OCI-LY1 (cell line): ENCODE measurements around the gene MLC1.

Source experiments
- H2AFZ ChIP-seq: fragments of 200-600 bp; sonication (generic), shearing (Covaris generic); 2 replicates; pipeline ENCODE4 v1.6.0; 2014; ENCODE audit warnings: antibody characterized with exemption, mild to moderate bottlenecking, low read length
- H3F3A ChIP-seq: fragments of 200-600 bp; sonication (generic), shearing (Covaris generic); 2 replicates; pipeline ENCODE4 v1.6.0; 2014; ENCODE audit warnings: mild to moderate bottlenecking, antibody characterized with exemption, low read length, moderate library complexity; ENCODE audit not compliant: insufficient read depth
- H3K27ac ChIP-seq: fragments of 200-600 bp; sonication (generic); 2 replicates; pipeline ENCODE4 v1.5.1; 2014; ENCODE audit warnings: low read length, mixed run types, mild to moderate bottlenecking, low read depth; ENCODE audit not compliant: poor library complexity, severe bottlenecking
- H3K27me3 ChIP-seq: fragments of 200-600 bp; sonication (generic); 2 replicates; pipeline ENCODE4 v1.6.0; 2014; ENCODE audit warnings: antibody characterized with exemption, mild to moderate bottlenecking, low read length, moderate library complexity; ENCODE audit not compliant: insufficient read depth
- H3K36me3 ChIP-seq: fragments of 200-600 bp; sonication (generic); 2 replicates; pipeline ENCODE4 v1.6.1; 2014; ENCODE audit warnings: mild to moderate bottlenecking, antibody characterized with exemption, low read length, moderate library complexity, mixed read lengths; ENCODE audit not compliant: insufficient read depth
- H3K4me1 ChIP-seq: fragments of 200-600 bp; sonication (generic); 2 replicates; pipeline ENCODE4 v1.5.1; 2014; ENCODE audit warnings: mild to moderate bottlenecking, low read length, moderate library complexity; ENCODE audit not compliant: insufficient read depth, severe bottlenecking
- H3K4me2 ChIP-seq: fragments of 200-600 bp; sonication (generic), shearing (Covaris generic); 2 replicates; pipeline ENCODE4 v1.6.1; 2014; ENCODE audit warnings: low read length
- H3K4me3 ChIP-seq: fragments of 200-600 bp; sonication (generic); 2 replicates; pipeline ENCODE4 v1.5.1; 2014; ENCODE audit warnings: low read length, low read depth, mild to moderate bottlenecking, mixed read lengths; ENCODE audit not compliant: poor library complexity, severe bottlenecking
- H3K79me2 ChIP-seq: fragments of 200-600 bp; shearing (Covaris generic); 2 replicates; pipeline ENCODE4 v1.6.1; 2016; ENCODE audit warnings: mixed run types, low read length, mixed read lengths; ENCODE audit not compliant: insufficient read depth
- H3K9ac ChIP-seq: fragments of 200-600 bp; sonication (generic), shearing (Covaris generic); 2 replicates; pipeline ENCODE4 v1.6.1; 2014; ENCODE audit warnings: mild to moderate bottlenecking, low read length, mixed read lengths
- H3K9me2 ChIP-seq: fragments of 200-600 bp; sonication (generic), shearing (Covaris generic); 2 replicates; pipeline ENCODE4 v1.6.1; 2014; ENCODE audit warnings: low read depth, mild to moderate bottlenecking, low read length, mixed read lengths
- H3K9me3 ChIP-seq: fragments of 200-600 bp; shearing (Covaris generic); 2 replicates; pipeline ENCODE4 v1.6.1; 2014; ENCODE audit warnings: low read length, mixed read lengths
- H4K20me1 ChIP-seq: fragments of 200-600 bp; sonication (generic), shearing (Covaris generic); 2 replicates; pipeline ENCODE4 v1.6.0; 2016; ENCODE audit warnings: mild to moderate bottlenecking, low read length; ENCODE audit not compliant: insufficient read depth
- EZH2 ChIP-seq: fragments of 200-600 bp; sonication (generic), shearing (Covaris generic); IDR thresholded peaks from 2 replicates; pipeline ENCODE4 v1.8.0; 2017; ENCODE audit warnings: borderline replicate concordance, mixed run types, mild to moderate bottlenecking, antibody characterized with exemption, low read length, moderate library complexity, mixed read lengths
- TF ChIP-seq, protein P1 (sequence below): fragments of 200-600 bp; sonication (generic), shearing (Covaris generic); IDR thresholded peaks from 2 replicates; pipeline ENCODE4 v1.5.1; 2017; ENCODE audit warnings: mild to moderate bottlenecking, antibody characterized with exemption, low read length, moderate library complexity, mixed read lengths

Gene MLC1

DNA sequence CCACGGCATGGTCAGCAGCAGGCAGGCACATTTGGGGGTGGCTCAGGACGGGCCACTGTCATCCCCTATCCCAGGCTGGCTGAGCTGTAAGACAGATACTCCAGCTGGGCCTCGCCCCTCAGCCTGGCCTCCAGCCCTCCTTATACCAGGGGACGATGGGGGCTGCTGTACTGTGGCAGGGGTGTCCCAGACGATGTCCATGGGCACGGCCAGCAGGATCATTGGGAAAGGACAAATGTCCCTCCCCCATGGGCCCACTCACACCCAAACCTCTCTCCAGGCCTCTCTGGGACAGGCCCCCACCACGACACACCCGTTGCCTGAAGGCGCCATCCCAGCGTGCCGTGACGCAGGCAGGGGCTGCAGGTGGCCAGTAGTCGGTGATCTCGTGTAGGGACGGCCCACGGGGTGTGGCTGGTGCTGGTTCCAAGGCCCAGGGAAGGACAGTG lies 71.1 kb downstream of the MLC1 start:
- Histone ChIP-seq H3K9me3 (no peaks in the 10 kb centered on the region), H3K27me3 (peaks cover 4% of the 10 kb centered on the region; the same call in 1 of the 2 replicates), H2AFZ (no peak overlapping the region)

DNA sequence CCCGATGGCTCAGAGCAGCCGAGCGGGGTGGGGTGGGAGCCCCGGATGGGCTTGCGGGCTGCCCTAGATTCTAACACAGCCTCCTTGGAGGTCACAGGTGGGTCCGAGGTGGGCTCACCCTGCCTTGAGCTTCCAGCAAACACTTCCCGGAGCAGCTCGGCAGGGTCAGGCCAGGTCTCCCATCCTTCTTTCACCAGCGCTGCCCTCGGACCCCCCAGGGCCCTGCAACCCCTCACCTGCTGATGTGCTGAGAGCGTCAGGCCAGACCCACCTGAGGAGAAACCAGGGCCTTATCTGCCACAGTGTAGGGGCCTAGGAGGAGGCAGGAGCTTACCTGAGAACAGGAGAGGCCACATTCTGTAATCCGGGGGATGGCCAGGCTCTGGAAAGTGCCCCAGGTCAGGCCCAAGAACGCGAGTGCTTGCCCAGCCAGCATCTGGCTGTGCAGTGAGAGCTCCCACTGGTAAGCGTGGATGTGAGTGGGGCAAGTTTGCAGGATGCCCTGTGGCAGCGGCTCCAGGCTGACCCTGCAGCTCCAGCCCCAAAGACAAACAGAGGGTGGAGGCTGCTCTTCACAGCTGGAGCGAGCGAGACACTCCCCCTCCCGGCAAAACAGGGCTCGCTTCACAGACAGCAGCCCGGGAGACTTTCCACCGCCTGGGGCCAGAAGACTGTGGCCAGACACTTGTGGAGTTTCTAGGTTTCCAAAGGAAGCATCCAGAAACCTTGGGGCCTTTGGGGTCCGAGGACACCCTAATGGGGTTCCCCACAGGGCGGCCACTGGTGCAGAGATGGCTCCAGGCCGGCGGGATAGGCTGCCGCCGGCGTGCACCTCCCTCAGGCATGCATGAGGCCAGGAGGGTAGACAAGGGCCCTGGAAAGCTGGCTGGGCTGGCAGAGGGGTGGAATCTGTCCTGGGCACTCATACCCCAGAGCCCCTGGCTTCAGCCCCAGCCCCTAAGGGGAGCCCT lies 72.7 kb downstream of the MLC1 start, which contains the start of gene IL17REL:
TSS of gene IL17REL (minus strand) at position 555 of the 971 bp plus-strand sequence. CDS start at position 436, 119 bp downstream.
- Histone ChIP-seq H4K20me1 (no peaks in the 10 kb centered on the region), H3K27me3 (no peaks in the 10 kb centered on the region), H3K9me2 (no peaks in the 10 kb centered on the region), H3K4me3 (no peak within 1 kb of the TSS), H3K4me2 (no peak within 1 kb of the TSS), H3K4me1 (no peaks in the 10 kb centered on the region), H3K36me3 (no peaks in the 10 kb centered on the region), H2AFZ (no peak within 1 kb of the TSS), H3K9ac (no peak within 1 kb of the TSS), H3F3A (no peaks in the 10 kb centered on the region), H3K79me2 (no peaks in the 10 kb centered on the region), H3K9me3 (no peaks in the 10 kb centered on the region), H3K27ac (no peak within 1 kb of the TSS)
- TF ChIP-seq EZH2 = no peak
- TF ChIP-seq, protein P1, sequence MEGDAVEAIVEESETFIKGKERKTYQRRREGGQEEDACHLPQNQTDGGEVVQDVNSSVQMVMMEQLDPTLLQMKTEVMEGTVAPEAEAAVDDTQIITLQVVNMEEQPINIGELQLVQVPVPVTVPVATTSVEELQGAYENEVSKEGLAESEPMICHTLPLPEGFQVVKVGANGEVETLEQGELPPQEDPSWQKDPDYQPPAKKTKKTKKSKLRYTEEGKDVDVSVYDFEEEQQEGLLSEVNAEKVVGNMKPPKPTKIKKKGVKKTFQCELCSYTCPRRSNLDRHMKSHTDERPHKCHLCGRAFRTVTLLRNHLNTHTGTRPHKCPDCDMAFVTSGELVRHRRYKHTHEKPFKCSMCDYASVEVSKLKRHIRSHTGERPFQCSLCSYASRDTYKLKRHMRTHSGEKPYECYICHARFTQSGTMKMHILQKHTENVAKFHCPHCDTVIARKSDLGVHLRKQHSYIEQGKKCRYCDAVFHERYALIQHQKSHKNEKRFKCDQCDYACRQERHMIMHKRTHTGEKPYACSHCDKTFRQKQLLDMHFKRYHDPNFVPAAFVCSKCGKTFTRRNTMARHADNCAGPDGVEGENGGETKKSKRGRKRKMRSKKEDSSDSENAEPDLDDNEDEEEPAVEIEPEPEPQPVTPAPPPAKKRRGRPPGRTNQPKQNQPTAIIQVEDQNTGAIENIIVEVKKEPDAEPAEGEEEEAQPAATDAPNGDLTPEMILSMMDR = no peak; the same call in 1 of the 2 replicates

More for the DNA sequence above, 71.1 kb downstream of the MLC1 start:
- H3K4me3 ChIP-seq = no peak overlapping the region
- no peak overlapping the region for H3K4me2 ChIP-seq
- no peak overlapping the region for H3K27ac ChIP-seq
- no peaks in the 10 kb centered on the region for H3F3A ChIP-seq
- H3K9ac ChIP-seq = no peak overlapping the region
- no peaks in the 10 kb centered on the region for H4K20me1 ChIP-seq
- no peaks in the 10 kb centered on the region for H3K79me2 ChIP-seq
- TF ChIP-seq EZH2 = no peak
- TF ChIP-seq, protein P1 = no peak
- H3K4me1 ChIP-seq = no peaks in the 10 kb centered on the region
- no peaks in the 10 kb centered on the region for H3K36me3 ChIP-seq
- no peaks in the 10 kb centered on the region for H3K9me2 ChIP-seq

DNA sequence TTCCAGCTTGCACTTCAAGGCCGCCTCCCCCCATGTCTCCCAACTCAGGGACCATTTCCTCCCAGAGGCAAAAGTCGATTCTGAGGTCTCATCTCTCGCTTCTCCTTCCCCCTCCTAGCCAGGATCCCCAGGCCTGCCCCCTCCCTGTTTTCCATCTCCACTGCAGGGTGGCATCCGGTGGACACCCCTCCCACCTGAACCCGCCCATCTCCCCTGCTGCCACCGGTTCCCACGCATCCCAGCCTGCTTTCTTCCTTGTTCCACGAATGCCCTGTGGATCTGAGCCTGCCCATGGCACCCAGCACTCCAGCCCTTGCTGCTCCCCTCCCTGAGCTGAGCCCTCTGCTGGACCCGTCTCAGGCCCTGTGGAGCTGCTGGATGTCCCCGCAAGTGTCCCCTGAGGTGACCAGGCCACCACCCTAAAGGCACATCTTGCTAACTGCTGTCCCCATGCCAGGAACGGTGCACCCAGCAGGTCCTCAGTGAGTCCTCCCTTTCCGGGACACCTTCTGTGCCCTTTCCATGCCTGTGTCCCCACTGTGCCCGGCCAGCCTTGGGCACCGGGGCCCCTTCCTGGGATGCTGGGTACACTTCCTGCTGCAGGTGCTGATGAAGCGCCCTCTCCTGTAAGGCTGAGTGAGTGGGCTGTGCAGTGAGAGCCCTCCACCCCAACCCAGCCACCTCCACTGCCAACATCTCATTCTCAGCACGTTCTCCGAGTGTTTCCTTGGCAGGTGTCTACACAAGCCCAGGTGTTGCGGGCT lies 73.6 kb downstream of the MLC1 start:
- Histone ChIP-seq H2AFZ (no peak overlapping the region), H3K4me3 (no peak overlapping the region), H3K36me3 (no peaks in the 10 kb centered on the region), H3K79me2 (no peaks in the 10 kb centered on the region), H3K4me2 (no peak overlapping the region), H3K9me2 (no peaks in the 10 kb centered on the region), H3F3A (no peaks in the 10 kb centered on the region), H3K27ac (no peak overlapping the region), H3K4me1 (no peaks in the 10 kb centered on the region), H3K27me3 (no peaks in the 10 kb centered on the region), H3K9me3 (no peaks in the 10 kb centered on the region), H4K20me1 (no peaks in the 10 kb centered on the region), H3K9ac (no peak overlapping the region)
- no peak for TF ChIP-seq EZH2
